Colonic mucosa (tissue), 4 donors: Measurements from ENCODE around the gene COX7B2. TPM values are rescaled to one million over a fixed set of nuclear protein-coding genes. Genes with fewer than 3 reads are reported as not detected.

ENCODE experiments used
- DNase-seq: peaks from one replicate; pipeline ENCODE4 v3.0.0-alpha.2; 2020
- H3K27ac ChIP-seq: fragments of 200-600 bp; one replicate; pipeline ENCODE4 v1.8.0; 2021
- H3K27me3 ChIP-seq: fragments of 200-600 bp; one replicate; pipeline ENCODE4 v1.8.0; 2021
- H3K36me3 ChIP-seq: fragments of 200-600 bp; one replicate; pipeline ENCODE4 v1.8.0; 2021
- H3K4me1 ChIP-seq: fragments of 200-600 bp; one replicate; pipeline ENCODE4 v1.8.0; 2021; ENCODE audit warnings: mild to moderate bottlenecking
- H3K4me3 ChIP-seq: fragments of 200-600 bp; one replicate; pipeline ENCODE4 v1.8.0; 2021
- H3K9ac ChIP-seq, 2 donors: one replicate each; pipeline ENCODE4 v1.7.0; 2013; ENCODE audit warnings: control low read depth in 2 of 2, low read depth in 2 of 2, low read length in 2 of 2
- H3K9me3 ChIP-seq: fragments of 200-600 bp; one replicate; pipeline ENCODE4 v1.8.0; 2021
- CTCF ChIP-seq: fragments of 200-600 bp; IDR thresholded peaks from one replicate; pipeline ENCODE4 v1.8.0; 2022; ENCODE audit warnings: antibody characterized with exemption, mild to moderate bottlenecking
- intact Hi-C: fragments of 100-400 bp; cut with DNase I; formaldehyde crosslinking; loops from one replicate; pipeline ENCODE4 v1.14.1; 2022
- total RNA-seq, 2 donors: library from RNA; stranded (reverse); fragmentation: NEBNext Ultra II Directional in 1 of 2; extraction: Animal tissue kit (Norgen Biotek cat#: 25700) in 1 of 2; gene quantifications; one replicate each; pipeline ENCODE4 v1.2.1, GENCODE V29; 2021
- donor health status: healthy.
- donor health status: DM: no; HTN: no; CAD: no.
- donor health status: DM: no; HTN: no; CAD: no.

The COX7B2 gene
- total RNA-seq, 2 donors from 2014 or later, result not detected

GRCh38 chr4:46844325-46844917, 64.6 kb downstream of the COX7B2 start:
- Histone ChIP-seq H3K27me3 (no peaks in the 10 kb centered on the region), H3K9me3 (no peaks in the 10 kb centered on the region), H3K27ac (no peak overlapping the region), H3K36me3 (no peaks in the 10 kb centered on the region), H3K9ac (no peak overlapping the region), H3K4me3 (no peak overlapping the region), H3K4me1 (no peaks in the 10 kb centered on the region)
- DNase-seq, result peak; percentile 50
- intact Hi-C loops, result loop anchor here (5.0 to 10.0 kb wide), 2 partner anchors 280 to 538 kb away; no protein-coding TSS in a partner anchor
- peak; percentile 27 for TF ChIP-seq CTCF

DNA sequence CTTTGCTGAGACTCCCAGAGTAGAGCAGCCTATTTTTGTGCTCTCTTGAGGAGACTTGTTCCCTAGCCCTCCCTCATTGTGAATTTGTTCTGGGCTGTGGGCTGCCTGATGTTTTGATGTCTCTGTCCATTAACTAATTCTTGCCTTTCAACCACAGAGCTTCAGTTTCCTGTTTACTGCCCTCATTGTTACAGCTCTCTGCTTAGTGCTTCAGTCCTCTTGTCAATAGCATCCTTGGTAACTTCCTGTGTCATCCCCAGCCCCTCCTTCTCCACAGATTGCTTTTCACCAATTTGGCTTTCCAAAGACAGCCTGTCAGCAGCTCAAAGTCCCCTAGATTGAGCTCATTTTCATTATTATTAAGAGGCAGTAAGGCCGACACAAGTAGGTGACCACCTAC, 69.9 kb downstream of the COX7B2 start:
- no peak for TF ChIP-seq CTCF

DNA sequence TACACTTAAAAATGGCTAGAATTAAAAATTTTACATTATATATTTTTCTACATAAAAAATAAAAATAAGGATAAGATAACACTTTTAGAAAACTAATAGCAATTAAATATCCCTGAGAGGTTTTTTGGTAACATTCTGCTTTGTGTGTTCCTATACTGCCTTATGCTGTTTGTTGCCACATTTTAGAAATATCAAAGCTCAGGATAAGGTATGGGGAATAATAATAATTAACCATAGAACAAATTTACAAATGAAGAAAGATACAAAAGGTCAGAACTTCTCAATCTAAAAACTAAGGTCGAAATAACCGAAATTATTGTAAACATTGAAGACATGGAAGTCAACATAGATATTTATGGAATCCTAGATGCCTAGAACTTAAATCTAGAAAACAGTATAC, 71.4 kb downstream of the COX7B2 start:
- intact Hi-C loops, result no loop called here
- Histone ChIP-seq H3K9me3 (no peaks in the 10 kb centered on the region), H3K36me3 (no peaks in the 10 kb centered on the region), H3K4me1 (no peaks in the 10 kb centered on the region), H3K9ac (no peak overlapping the region), H3K27me3 (no peaks in the 10 kb centered on the region), H3K4me3 (no peak overlapping the region), H3K27ac (no peak overlapping the region)
- TF ChIP-seq CTCF, result no peak
- no peak for DNase-seq

More for the DNA sequence above, 69.9 kb downstream of the COX7B2 start:
- intact Hi-C loops, result no loop called here
- DNase-seq, result no peak
- Histone ChIP-seq H3K9me3 (no peaks in the 10 kb centered on the region), H3K27me3 (no peaks in the 10 kb centered on the region), H3K9ac (no peak overlapping the region), H3K4me1 (no peaks in the 10 kb centered on the region), H3K36me3 (no peaks in the 10 kb centered on the region), H3K4me3 (no peak overlapping the region), H3K27ac (no peak overlapping the region)

DNA sequence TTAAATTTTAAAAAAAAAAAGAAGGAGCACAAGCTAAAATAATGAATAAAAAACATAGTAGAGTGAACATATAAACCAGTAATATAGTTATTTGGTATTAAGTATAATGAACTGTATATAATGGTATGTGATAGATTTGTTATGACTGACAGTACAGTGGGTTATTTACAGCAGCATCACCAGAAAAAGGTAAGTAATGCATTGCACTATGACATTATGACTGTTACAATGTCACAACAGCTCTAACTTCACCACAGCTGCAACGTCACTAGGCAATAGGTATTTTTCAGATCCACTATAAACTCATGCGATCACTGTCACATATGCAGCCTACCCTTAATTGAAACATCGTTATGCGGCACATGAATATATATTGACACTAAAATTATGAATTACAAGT, 72.5 kb downstream of the COX7B2 start:
- Histone ChIP-seq H3K9ac (no peak overlapping the region), H3K27ac (no peak overlapping the region), H3K9me3 (no peaks in the 10 kb centered on the region), H3K36me3 (no peaks in the 10 kb centered on the region), H3K4me1 (no peaks in the 10 kb centered on the region), H3K4me3 (no peak overlapping the region), H3K27me3 (no peaks in the 10 kb centered on the region)
- intact Hi-C loops, result no loop called here
- no peak for TF ChIP-seq CTCF
- no peak for DNase-seq

- Histone ChIP-seq H3K4me1 (no peaks in the 10 kb centered on the region), H3K27ac (no peak overlapping the region), H3K9ac (no peak overlapping the region), H3K4me3 (no peak overlapping the region), H3K9me3 (no peaks in the 10 kb centered on the region), H3K27me3 (no peaks in the 10 kb centered on the region), H3K36me3 (no peaks in the 10 kb centered on the region)
- no peak for TF ChIP-seq CTCF
- intact Hi-C loops, result no loop called here
- DNase-seq, result no peak
These were observed 78.0 kb downstream of the COX7B2 start for GRCh38 chr4:46830971-46831454.
